ENCODE results near the gene FYCO1. TPM values are rescaled to one million over a fixed set of nuclear protein-coding genes. Genes with fewer than 3 reads are reported as not detected.

The FYCO1 gene
- total RNA-seq, 1 donor from 2014 or later, result 14.9 TPM

DNA sequence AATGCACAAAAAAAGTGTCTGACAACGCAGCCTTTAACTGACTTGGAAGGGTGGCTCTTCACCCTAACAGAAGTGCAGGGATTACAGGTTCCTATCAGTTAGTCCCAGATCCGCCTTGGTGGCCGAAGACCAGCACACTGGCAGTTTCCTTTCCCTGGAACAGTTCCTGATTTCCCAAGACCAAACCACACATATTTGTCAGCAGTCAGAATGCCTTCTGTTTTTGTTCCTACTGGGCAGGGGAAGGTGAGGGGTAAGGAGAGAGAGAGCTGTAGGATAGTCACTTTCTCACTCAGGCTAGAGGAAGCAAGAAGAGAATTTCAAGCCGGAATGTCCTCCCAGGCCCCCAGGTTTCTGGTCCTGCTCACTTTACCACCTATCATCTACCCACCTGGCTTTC, 43.2 kb downstream of the FYCO1 start:
- POLR2A ChIA-PET, result no interaction called here
- TF ChIP-seq, protein P1, sequence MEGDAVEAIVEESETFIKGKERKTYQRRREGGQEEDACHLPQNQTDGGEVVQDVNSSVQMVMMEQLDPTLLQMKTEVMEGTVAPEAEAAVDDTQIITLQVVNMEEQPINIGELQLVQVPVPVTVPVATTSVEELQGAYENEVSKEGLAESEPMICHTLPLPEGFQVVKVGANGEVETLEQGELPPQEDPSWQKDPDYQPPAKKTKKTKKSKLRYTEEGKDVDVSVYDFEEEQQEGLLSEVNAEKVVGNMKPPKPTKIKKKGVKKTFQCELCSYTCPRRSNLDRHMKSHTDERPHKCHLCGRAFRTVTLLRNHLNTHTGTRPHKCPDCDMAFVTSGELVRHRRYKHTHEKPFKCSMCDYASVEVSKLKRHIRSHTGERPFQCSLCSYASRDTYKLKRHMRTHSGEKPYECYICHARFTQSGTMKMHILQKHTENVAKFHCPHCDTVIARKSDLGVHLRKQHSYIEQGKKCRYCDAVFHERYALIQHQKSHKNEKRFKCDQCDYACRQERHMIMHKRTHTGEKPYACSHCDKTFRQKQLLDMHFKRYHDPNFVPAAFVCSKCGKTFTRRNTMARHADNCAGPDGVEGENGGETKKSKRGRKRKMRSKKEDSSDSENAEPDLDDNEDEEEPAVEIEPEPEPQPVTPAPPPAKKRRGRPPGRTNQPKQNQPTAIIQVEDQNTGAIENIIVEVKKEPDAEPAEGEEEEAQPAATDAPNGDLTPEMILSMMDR (IDR thresholded peaks at IDR 0.05), result no peak
- H3K9me3 Mint-ChIP-seq, result no peaks in the 10 kb centered on the region
- no peak for ATAC-seq (ENCODE audit: low read depth)
- no peaks in the 10 kb centered on the region for H3K27me3 Mint-ChIP-seq
- intact Hi-C loops (cut with micrococcal nuclease), result no loop called here
- no peak overlapping the region for H3K27ac Mint-ChIP-seq
- no peaks in the 10 kb centered on the region for H3K4me1 Mint-ChIP-seq
- CTCF ChIA-PET, result interaction anchor here (1.2 kb wide), 1 partner anchor 13 kb away, joined by 4 read pairs; no protein-coding TSS in a partner anchor
- DNase-seq, result no peak
- H3K4me3 Mint-ChIP-seq, result no peak overlapping the region
- peaks cover 92% of the 10 kb centered on the region for H3K36me3 Mint-ChIP-seq (ENCODE audit: low read depth)

DNA sequence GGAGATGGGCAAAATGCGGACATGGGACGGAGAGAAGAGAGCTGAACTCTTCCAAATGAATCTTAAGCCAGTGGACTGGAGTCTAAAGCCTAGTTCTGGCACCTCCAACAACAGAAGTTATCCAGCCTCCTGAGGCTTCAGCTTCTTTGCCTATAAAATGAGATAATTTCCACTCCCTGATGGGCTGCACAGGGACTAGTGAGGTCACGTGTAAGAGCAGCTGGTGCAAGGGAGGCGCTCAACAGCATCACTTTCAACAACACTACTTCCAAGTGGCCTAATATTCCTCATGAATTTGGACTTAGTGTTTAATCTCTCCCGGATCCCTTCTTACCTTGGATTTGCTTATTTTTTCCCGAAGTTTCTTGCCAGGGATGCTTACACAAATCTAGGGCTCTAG, 43.7 kb downstream of the FYCO1 start:
- H3K4me1 Mint-ChIP-seq, result no peaks in the 10 kb centered on the region
- no peaks in the 10 kb centered on the region for H3K9me3 Mint-ChIP-seq
- H3K4me3 Mint-ChIP-seq, result no peak overlapping the region
- ChIA-PET CTCF (interaction anchor here (1.2 kb wide), 1 partner anchor 13 kb away, joined by 4 read pairs; no protein-coding TSS in a partner anchor), POLR2A (no interaction called here)
- ATAC-seq (ENCODE audit: low read depth) (no peak), DNase-seq (no peak)
- TF ChIP-seq, protein P1 (IDR thresholded peaks at IDR 0.05), result no peak
- H3K27ac Mint-ChIP-seq, result no peak overlapping the region
- H3K27me3 Mint-ChIP-seq, result no peaks in the 10 kb centered on the region
- intact Hi-C loops (cut with micrococcal nuclease), result no loop called here
- peaks cover 92% of the 10 kb centered on the region for H3K36me3 Mint-ChIP-seq (ENCODE audit: low read depth)

DNA sequence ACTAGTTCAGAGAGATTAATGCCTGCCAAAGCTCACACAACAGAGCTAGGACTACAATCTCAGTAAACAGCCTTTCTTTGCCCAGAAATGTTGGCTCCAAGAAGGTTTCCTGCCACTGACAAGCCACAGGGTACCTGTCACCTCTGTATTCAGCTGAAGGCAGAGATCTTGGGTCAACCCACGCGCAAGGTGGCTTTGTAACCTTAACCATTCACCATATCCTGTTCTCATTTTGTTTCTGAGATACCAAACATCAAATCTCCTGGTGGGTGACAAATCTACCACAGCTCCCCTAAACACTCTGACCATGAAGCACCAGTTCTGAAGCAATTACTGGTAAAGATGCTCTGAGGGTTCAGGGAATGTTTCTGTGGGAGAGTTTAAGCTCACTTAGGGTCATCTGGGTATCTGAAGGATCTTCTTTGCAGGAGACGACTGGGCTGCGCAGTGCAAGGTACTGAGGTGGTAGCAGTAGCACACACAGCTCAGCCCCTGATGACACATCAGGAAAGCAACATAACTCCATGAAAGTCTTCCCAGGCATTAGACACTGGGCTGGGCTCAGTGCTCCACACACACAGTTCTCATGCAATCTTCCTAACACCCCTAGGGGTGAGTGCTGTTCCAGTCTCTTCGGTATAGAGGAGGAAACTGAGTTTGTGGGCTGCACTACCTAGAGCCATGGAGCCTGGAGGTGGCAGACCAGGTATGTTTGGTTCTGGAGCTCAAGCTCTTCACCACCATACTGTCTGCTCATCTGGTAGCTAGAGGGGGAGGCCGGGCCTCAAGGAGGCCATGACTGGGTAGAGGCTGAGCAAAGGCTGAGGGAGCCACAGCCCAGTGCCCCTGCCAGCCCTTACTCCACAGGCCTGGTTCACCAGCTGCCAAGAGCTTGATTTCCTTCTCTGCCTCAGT, 44.7 kb downstream of the FYCO1 start:
- H3K4me3 Mint-ChIP-seq, result no peak overlapping the region
- H3K9me3 Mint-ChIP-seq, result no peaks in the 10 kb centered on the region
- intact Hi-C loops (cut with micrococcal nuclease), result no loop called here
- no peak for DNase-seq
- ATAC-seq (ENCODE audit: low read depth), result no peak
- CTCF ChIA-PET, result interaction anchor here (1.2 kb wide), 1 partner anchor 12 kb away, joined by 4 read pairs; no protein-coding TSS in a partner anchor
- H3K27ac Mint-ChIP-seq, result no peak overlapping the region
- POLR2A ChIA-PET, result no interaction called here
- H3K36me3 Mint-ChIP-seq (ENCODE audit: low read depth), result peaks cover 93% of the 10 kb centered on the region
- TF ChIP-seq, protein P1 (IDR thresholded peaks at IDR 0.05), result no peak
- no peaks in the 10 kb centered on the region for H3K27me3 Mint-ChIP-seq
- H3K4me1 Mint-ChIP-seq, result no peaks in the 10 kb centered on the region

DNA sequence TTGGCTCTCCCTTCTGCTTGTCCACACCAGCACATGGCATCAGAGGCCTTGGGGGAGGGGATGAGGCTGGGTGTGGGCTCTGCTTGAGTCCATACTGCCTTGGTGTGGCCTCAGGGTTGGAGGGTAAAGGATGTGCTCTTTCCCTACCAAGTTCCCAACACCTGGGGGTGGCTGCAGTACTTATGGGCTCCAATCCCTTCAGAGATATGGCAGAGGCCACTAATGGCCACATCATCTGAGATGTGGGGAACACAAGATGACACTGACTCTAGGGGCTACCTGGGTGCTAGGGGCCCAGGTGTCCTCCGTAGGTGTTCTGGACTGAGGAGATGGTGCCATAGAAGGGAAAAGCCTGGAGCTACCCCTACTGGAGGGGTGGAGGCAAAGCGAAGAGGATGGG, 45.5 kb downstream of the FYCO1 start:
- H3K36me3 Mint-ChIP-seq (ENCODE audit: low read depth), result peaks cover 94% of the 10 kb centered on the region
- ChIA-PET POLR2A (no interaction called here), CTCF (no interaction called here)
- no peak overlapping the region for H3K27ac Mint-ChIP-seq
- H3K4me1 Mint-ChIP-seq, result no peaks in the 10 kb centered on the region
- no peak overlapping the region for H3K4me3 Mint-ChIP-seq
- ATAC-seq (ENCODE audit: low read depth), result no peak
- H3K27me3 Mint-ChIP-seq, result no peaks in the 10 kb centered on the region
- DNase-seq, result no peak
- intact Hi-C loops (cut with micrococcal nuclease), result no loop called here
- H3K9me3 Mint-ChIP-seq, result no peaks in the 10 kb centered on the region
- TF ChIP-seq, protein P1 (IDR thresholded peaks at IDR 0.05), result no peak

DNA sequence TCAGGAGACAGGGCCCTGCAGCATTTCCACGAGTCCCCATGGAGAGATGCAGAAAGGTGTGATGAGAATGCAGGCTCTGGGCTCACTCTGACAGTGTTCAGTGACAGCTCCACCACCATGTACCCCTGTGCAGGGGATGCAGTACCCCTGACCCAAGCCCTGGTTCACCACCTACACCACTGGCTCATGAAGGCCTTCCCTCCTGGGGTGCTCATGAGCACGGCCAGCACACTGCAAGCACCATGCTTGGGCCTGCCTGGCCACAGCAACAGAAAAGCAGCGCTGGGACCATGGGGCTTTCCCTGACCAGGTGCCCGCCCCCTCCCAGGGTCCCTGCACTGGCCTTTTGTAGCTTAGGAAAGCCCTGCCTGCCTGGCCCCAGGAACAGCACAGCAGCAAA, 46.2 kb downstream of the FYCO1 start:
- TF ChIP-seq, protein P1 (IDR thresholded peaks at IDR 0.05), result no peak
- no peaks in the 10 kb centered on the region for H3K4me1 Mint-ChIP-seq
- no peak for ATAC-seq (ENCODE audit: low read depth)
- ChIA-PET POLR2A (no interaction called here), CTCF (no interaction called here)
- DNase-seq, result no peak
- no peak overlapping the region for H3K4me3 Mint-ChIP-seq
- peaks cover 93% of the 10 kb centered on the region for H3K36me3 Mint-ChIP-seq (ENCODE audit: low read depth)
- no peak overlapping the region for H3K27ac Mint-ChIP-seq
- H3K9me3 Mint-ChIP-seq, result no peaks in the 10 kb centered on the region
- intact Hi-C loops (cut with micrococcal nuclease), result no loop called here
- H3K27me3 Mint-ChIP-seq, result no peaks in the 10 kb centered on the region
